Skeletal muscle cell (primary cell): Measurements from ENCODE around the gene CPEB3.

Source experiments
- DNase-seq: peaks from one replicate; pipeline ENCODE4 v3.0.0-alpha.2; 2010; ENCODE audit warnings: low read depth
- H3K4me3 ChIP-seq: 2 replicates; pipeline ENCODE4 v1.5.1; 2011; ENCODE audit warnings: low read depth, mild to moderate bottlenecking, control low read depth, low read length, moderate library complexity

CPEB3 gene

GRCh38 chr10:92003258-92003657, 287.6 kb downstream of the CPEB3 start:
- no peak for DNase-seq
- no peak overlapping the region for H3K4me3 ChIP-seq

- no peak for DNase-seq
Measured at GRCh38 chr10:92001995-92002394, 288.9 kb downstream of the CPEB3 start.

GRCh38 chr10:92001581-92001980, 289.3 kb downstream of the CPEB3 start:
- H3K4me3 ChIP-seq = no peak overlapping the region
- no peak for DNase-seq

More at GRCh38 chr10:92001995-92002394, 288.9 kb downstream of the CPEB3 start:
- H3K4me3 ChIP-seq = no peak overlapping the region
